Omental fat pad (tissue), 4 donors: ENCODE measurements around the gene SRGAP3. TPM values are rescaled to one million over a fixed set of nuclear protein-coding genes. Genes with fewer than 3 reads are reported as not detected.

ENCODE experiments used
- ATAC-seq: fragments of 150-250 bp; one replicate; pipeline ENCODE4 v1.9.1; 2016; ENCODE audit warnings: mild to moderate bottlenecking, moderate library complexity; ENCODE audit not compliant: low FRiP score
- DNase-seq: peaks from one replicate; pipeline ENCODE4 v3.0.0-alpha.2; 2019; ENCODE audit warnings: low spot score
- total RNA-seq, 4 donors: library from RNA; depleted of rRNA; stranded (reverse); fragments of >200 nt; gene quantifications; one replicate each; pipeline ENCODE4 v1.1.0, GENCODE V29; 2016
- TF ChIP-seq, protein P1 (sequence below), 3 donors: fragments of 450-650 bp; IDR thresholded peaks; one replicate each; pipeline ENCODE4 v1.5.1; 2016 to 2017; ENCODE audit warnings: antibody characterized with exemption in 3 of 3, mild to moderate bottlenecking in 3 of 3, moderate library complexity in 2 of 3

Gene SRGAP3
- total RNA-seq, 4 donors from 2014 or later: 3.0 to 5.3 (median 3.6) TPM

DNA sequence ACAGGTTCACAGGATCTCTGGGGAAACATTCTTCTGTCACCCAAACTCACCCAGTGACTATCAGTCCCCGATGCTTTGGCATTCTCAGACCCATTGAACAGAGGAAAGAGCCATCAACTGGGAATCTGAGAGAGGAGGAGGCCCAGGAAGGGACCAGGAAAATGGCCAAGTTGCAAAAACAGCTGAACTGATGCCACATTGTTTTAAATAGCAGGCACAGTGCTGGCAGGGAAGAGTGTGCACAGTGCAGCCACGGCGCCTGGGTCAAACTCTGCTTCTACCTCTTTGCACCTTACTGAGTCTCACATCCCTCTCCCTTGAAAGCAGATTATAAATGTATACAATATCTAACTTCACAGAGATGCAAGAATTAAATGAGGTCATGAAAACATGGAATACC is 66.4 kb downstream of the SRGAP3 start:
- DNase-seq (no peak), ATAC-seq (no peak)
- TF ChIP-seq, protein P1, sequence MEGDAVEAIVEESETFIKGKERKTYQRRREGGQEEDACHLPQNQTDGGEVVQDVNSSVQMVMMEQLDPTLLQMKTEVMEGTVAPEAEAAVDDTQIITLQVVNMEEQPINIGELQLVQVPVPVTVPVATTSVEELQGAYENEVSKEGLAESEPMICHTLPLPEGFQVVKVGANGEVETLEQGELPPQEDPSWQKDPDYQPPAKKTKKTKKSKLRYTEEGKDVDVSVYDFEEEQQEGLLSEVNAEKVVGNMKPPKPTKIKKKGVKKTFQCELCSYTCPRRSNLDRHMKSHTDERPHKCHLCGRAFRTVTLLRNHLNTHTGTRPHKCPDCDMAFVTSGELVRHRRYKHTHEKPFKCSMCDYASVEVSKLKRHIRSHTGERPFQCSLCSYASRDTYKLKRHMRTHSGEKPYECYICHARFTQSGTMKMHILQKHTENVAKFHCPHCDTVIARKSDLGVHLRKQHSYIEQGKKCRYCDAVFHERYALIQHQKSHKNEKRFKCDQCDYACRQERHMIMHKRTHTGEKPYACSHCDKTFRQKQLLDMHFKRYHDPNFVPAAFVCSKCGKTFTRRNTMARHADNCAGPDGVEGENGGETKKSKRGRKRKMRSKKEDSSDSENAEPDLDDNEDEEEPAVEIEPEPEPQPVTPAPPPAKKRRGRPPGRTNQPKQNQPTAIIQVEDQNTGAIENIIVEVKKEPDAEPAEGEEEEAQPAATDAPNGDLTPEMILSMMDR (IDR thresholded peaks at IDR 0.05): no peak

DNA sequence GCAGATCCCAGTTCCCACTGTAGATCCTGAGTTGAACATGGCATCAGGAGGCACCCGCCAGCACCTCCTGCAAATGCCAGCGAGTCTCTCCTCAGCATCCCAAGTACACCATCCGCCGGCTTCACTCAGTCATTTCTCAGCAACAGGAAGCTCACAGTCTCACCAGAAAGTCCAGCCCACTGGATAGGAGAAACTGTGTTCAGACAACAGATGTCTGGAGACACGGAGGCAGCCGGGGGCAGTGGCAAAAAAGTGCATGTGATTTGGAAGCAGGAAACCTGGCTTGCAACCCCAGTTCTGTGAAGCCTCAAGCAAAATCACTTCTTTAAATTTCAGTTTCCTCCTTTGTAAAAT is 68.7 kb downstream of the SRGAP3 start:
- DNase-seq: no peak
- ATAC-seq: no peak
- TF ChIP-seq, protein P1 (IDR thresholded peaks at IDR 0.05): no peak

DNA sequence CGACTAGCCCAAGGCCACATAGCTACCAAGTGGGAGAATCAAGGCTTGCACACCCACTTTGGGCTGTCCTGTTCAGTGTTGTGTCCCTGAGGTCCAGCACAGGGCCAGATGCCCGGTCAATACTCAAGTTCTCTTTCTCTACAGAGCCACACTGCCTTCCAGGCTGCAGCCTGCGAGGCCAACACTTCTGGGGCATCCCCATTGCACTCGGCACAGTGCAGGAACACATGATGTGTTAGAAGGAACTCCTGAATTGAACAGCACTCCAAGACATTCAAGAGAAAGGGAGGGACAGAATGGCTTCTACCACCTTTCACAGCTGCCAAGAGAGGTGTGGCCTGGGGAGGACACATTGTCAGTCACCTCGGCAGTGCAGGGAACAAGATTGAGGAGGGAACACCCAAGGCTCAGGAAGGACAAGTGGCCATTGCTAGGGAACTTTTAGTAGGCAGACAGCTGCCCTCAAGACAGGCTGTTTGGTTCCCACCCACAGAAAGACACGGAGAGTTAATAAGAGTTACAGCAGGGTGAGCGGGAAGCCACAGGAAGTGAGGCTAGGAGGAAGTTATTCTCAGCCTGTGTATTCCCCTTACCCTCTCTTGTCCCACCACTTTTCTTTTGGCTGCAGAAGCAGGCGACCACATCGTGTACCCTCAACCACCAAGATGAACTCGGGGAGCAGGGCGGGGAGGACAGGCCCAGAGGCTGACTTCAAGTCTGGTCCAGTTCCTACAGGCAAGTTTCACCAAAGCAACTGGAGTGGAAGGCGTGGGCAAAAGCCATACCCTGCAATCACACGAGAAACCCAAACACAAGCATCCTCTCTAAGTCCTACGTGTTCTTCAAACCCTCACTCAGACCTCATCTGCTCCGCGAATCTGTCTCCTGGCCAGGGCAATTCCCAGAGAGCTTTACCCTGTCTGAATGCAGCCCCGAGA is 69.4 kb downstream of the SRGAP3 start:
- ATAC-seq: no peak
- DNase-seq: no peak
- TF ChIP-seq, protein P1 (IDR thresholded peaks at IDR 0.05): no peak

DNA sequence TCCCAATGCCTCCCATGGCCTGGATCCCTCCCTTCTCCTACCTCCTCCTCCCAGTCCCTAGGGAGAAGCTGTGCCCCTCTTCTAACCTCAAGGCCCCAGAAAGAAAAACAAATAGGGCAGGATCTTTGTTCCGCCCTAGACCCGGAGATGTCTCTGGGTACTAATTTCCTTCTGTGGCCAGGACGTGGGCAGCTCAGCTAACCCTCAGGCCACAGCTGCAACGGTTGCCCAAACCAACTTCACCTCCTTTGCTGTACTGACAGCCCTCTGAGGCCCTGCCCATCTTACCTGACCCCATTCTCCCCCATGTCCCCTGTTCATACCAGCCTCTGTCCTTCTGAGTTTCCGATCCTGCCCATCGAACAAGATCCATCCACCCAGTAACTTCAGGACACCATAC is 70.7 kb downstream of the SRGAP3 start:
- ATAC-seq: no peak
- TF ChIP-seq, protein P1 (IDR thresholded peaks at IDR 0.05): no peak

DNA sequence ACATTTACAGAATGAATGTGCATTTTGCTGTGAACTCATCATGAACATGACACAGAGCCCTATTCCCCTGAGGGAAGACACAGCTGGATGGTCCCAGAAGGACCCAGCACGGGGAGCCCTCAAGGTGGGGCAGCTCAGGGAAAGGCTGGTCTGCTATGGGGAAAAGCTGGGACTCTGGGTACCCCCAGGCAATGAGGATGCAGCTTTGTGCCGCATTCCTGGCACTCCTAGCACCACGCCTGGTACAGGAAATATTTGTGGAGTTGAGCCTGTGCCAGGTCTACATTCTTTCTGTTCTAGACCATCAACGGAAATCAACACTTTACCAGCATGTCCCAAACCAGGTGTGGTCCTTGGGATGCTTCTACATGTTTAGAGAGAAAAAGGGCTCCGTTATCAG is 74.0 kb downstream of the SRGAP3 start:
- ATAC-seq (no peak), DNase-seq (no peak)
- TF ChIP-seq, protein P1 (IDR thresholded peaks at IDR 0.05): no peak

More for the DNA sequence above, 70.7 kb downstream of the SRGAP3 start:
- DNase-seq: no peak

DNA sequence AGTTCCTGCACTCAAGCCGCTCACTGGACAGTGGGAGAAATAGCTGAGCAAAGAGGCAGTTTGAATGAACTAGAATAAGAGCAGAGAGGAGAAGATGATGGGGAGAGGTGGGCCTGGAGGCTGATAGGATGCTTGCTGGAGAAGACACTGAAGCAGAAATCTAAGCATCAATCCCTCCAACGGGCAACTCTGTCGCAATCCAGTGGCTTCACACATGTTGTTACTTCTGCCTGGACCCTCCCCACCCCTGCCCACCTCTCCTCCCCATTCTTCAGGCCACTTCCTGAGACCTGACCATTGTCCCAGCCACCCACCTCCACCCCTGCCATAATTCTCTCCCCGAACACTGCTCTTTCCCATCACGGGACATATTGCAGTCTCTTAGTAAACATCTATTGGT is 76.0 kb downstream of the SRGAP3 start:
- DNase-seq (no peak), ATAC-seq (no peak)
- TF ChIP-seq, protein P1 (IDR thresholded peaks at IDR 0.05): no peak

DNA sequence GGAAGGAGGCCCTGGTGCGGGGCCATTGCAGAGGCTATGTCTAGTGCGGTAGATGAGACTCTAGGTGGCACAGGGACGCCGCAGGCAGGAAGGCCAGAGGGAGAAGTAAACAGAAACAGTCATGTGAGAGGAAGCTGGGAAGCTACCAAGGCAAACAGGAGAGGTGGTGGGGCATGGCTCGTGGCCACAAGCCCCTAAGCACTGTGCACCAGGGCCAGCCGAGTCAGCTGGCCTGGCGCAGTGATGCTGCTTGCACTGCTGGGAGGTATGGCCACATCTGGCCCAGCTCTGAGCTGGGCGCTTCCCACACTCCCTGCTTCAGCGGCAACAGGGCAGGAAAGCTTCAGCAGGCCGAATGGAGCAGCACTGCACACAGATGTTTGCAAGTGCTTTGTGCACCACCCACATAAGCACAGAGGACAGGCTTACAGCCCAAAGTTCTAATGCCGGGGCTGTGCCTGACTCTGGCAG is 76.6 kb downstream of the SRGAP3 start:
- ATAC-seq (no peak), DNase-seq (no peak)
- TF ChIP-seq, protein P1 (IDR thresholded peaks at IDR 0.05): no peak
